ENCODE measurements around the gene ZNF605. TPM values are rescaled to one million over a fixed set of nuclear protein-coding genes. Genes with fewer than 3 reads are reported as not detected.

Gene ZNF605
- total and polyA plus RNA-seq, 2 of the 8 experiments (the other 6 are each of a cell fraction or from before 2014, with no cell fraction given), result 3.6 to 20.3 TPM

DNA sequence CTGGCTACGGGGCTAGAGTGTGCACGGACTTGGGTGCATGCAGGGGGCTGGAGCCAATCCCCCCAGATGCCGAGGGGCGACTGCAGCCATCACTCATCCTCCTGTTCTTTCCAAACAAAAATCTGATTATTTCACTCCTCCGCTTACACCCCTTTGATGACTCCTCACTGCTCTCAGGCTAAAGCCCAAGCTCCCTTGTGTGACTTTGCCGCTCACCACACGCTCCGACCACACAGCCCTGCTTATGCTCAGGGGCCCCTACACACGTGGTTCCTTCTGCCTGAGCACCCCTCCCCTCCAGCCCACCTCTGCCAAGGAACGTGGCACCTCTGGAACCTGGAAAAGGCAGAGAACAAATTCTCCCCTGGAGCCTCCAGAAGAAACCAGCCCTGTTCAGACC, 82.4 kb downstream of the ZNF605 start:
- Histone ChIP-seq H3K79me2 (ENCODE audit: control insufficient read depth in 1 of 2, insufficient read depth in 2 of 2, low read length in 2 of 2) (no peaks in the 10 kb centered on the region), H3K27ac (ENCODE audit: low read depth, low read length) (no peak overlapping the region), H2BK12ac (ENCODE audit: low read depth, low read length) (no peak overlapping the region), H3K27me3 (replicated peaks in 1 of 4; ENCODE audit: control insufficient read depth in 3 of 4, extremely low read depth in 1 of 4, insufficient read depth in 3 of 4, low read length in 3 of 4) (no peaks in the 10 kb centered on the region), H4K5ac (ENCODE audit: insufficient read length, low read depth, low read length) (no peak overlapping the region), H3K4me2 (ENCODE audit: insufficient read depth in 1 of 2, low read depth in 2 of 2, low read length in 2 of 2) (no peak overlapping the region), H2BK20ac (ENCODE audit: low read length) (no peak overlapping the region), H3K4me3 (ENCODE audit: extremely low read depth in 1 of 4, insufficient read depth in 2 of 4, low read depth in 3 of 4, low read length in 4 of 4) (no peak overlapping the region), H4K20me1 (replicated peaks in 1 of 2; ENCODE audit: control insufficient read depth in 1 of 2, insufficient read depth in 2 of 2, low read length in 2 of 2) (peaks cover 0 to 4% of the 10 kb centered on the region in 2 experiments), H4K91ac (replicated peaks; ENCODE audit: insufficient read length, low read length) (no peak overlapping the region), H2BK5ac (ENCODE audit: low read depth, low read length) (no peak overlapping the region), H3K4me1 (replicated peaks in 1 of 4; ENCODE audit: control insufficient read depth in 3 of 4, insufficient read depth in 4 of 4, low read length in 3 of 4) (no peaks in the 10 kb centered on the region), H3K23ac (ENCODE audit: insufficient read length) (no peak overlapping the region), H4K8ac (ENCODE audit: extremely low read depth, insufficient read depth, low read length) (no peak overlapping the region), H2BK15ac (ENCODE audit: low read length) (no peak overlapping the region), H3K9ac (replicated peaks in 1 of 4; ENCODE audit: extremely low read depth in 1 of 4, low read depth in 3 of 4, low read length in 3 of 4) (no peak overlapping the region), H3K79me1 (ENCODE audit: low read depth, low read length) (no peaks in the 10 kb centered on the region), H3K56ac (replicated peaks; ENCODE audit: insufficient read length, low read depth, low read length) (no peak overlapping the region), H3K9me3 (ENCODE audit: insufficient read depth in 2 of 2, low read depth in 1 of 2, low read length in 1 of 2) (no peaks in the 10 kb centered on the region), H2AK5ac (ENCODE audit: low read depth, low read length) (no peak overlapping the region), H3K14ac (ENCODE audit: insufficient read length) (no peak overlapping the region), H2AFZ (ENCODE audit: low read length) (no peak overlapping the region), H2BK120ac (replicated peaks; ENCODE audit: low read depth, low read length) (no peak overlapping the region), H3K18ac (ENCODE audit: extremely low read depth, low read length) (no peak overlapping the region), H3K23me2 (ENCODE audit: low read depth, low read length) (no peaks in the 10 kb centered on the region), H3K36me3 (ENCODE audit: control insufficient read depth in 2 of 4, insufficient read depth in 4 of 4, low read length in 3 of 4) (peaks cover 5 to 35% (median 17%) of the 10 kb centered on the region in 4 experiments; a peak in 5 of 8 replicates), H3K4ac (replicated peaks; ENCODE audit: insufficient read length, low read depth, low read length) (no peak overlapping the region)
- FAIRE-seq (no peak), DNase-seq (ENCODE audit: low read depth in 1 of 2, low spot score in 2 of 2) (no peak)
- WGBS, 2 experiments (ENCODE audit: extremely low coverage in 1 of 2, insufficient coverage in 1 of 2, insufficient read length in 1 of 2, insufficient replicate concordance in 2 of 2, low coverage in 1 of 2, low lambda C conversion rate in 2 of 2, missing lambda C conversion rate in 1 of 2), result 93% methylated on average over 10 of the region's 10 CpGs; no CpG with 5 or more reads in 1 of the 2 experiments
- CTCF ChIA-PET (ENCODE audit: partially characterized antibody), result interaction anchor here (1.4 kb wide), 1 partner anchor 51 kb away, joined by 4 read pairs; no protein-coding TSS in a partner anchor
- POLR2A ChIA-PET (ENCODE audit: partially characterized antibody), result interaction anchor here (1.8 kb wide), 1 partner anchor 13 kb away, joined by 8 read pairs; the partner anchor contains the start of gene CHFR
- TF ChIP-seq, protein P1, sequence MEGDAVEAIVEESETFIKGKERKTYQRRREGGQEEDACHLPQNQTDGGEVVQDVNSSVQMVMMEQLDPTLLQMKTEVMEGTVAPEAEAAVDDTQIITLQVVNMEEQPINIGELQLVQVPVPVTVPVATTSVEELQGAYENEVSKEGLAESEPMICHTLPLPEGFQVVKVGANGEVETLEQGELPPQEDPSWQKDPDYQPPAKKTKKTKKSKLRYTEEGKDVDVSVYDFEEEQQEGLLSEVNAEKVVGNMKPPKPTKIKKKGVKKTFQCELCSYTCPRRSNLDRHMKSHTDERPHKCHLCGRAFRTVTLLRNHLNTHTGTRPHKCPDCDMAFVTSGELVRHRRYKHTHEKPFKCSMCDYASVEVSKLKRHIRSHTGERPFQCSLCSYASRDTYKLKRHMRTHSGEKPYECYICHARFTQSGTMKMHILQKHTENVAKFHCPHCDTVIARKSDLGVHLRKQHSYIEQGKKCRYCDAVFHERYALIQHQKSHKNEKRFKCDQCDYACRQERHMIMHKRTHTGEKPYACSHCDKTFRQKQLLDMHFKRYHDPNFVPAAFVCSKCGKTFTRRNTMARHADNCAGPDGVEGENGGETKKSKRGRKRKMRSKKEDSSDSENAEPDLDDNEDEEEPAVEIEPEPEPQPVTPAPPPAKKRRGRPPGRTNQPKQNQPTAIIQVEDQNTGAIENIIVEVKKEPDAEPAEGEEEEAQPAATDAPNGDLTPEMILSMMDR (IDR thresholded peaks at IDR 0.05; ENCODE audit: control extremely low read depth in 1 of 3, insufficient read depth in 1 of 3, low read depth in 1 of 3, low read length in 3 of 3), result no peak
- no peak for TF ChIP-seq RNF2 (IDR thresholded peaks at IDR 0.05; ENCODE audit: borderline replicate concordance, low read depth, low read length, missing control alignments, poor library complexity, severe bottlenecking)
- TF ChIP-seq TCF12 (IDR thresholded peaks at IDR 0.05; ENCODE audit: low read depth, low read length), result no peak
- TF ChIP-seq SIRT6 (IDR thresholded peaks at IDR 0.05; ENCODE audit: low read length), result no peak
- TF ChIP-seq JUN (IDR thresholded peaks at IDR 0.05; ENCODE audit: low read depth, low read length), result no peak
- TF ChIP-seq, protein P2, sequence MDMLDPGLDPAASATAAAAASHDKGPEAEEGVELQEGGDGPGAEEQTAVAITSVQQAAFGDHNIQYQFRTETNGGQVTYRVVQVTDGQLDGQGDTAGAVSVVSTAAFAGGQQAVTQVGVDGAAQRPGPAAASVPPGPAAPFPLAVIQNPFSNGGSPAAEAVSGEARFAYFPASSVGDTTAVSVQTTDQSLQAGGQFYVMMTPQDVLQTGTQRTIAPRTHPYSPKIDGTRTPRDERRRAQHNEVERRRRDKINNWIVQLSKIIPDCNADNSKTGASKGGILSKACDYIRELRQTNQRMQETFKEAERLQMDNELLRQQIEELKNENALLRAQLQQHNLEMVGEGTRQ (IDR thresholded peaks at IDR 0.05; ENCODE audit: low read length), result no peak
- TF ChIP-seq, protein P3, sequence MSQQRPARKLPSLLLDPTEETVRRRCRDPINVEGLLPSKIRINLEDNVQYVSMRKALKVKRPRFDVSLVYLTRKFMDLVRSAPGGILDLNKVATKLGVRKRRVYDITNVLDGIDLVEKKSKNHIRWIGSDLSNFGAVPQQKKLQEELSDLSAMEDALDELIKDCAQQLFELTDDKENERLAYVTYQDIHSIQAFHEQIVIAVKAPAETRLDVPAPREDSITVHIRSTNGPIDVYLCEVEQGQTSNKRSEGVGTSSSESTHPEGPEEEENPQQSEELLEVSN (IDR thresholded peaks at IDR 0.05), result no peak
- TF ChIP-seq JUND (IDR thresholded peaks at IDR 0.05; ENCODE audit: low read length), result no peak
- no peak for TF ChIP-seq RAD21 (IDR thresholded peaks at IDR 0.05 in 1 of 2, conservative IDR thresholded peaks at IDR 0.05 in 1 of 2; ENCODE audit: low read depth in 2 of 2, low read length in 2 of 2)
